OCI-LY7 (cell line): ENCODE measurements around the gene FBLN2.

ENCODE experiments used
- CTCF ChIP-seq: fragments of 200-600 bp; sonication (generic); conservative IDR thresholded peaks from 2 replicates; pipeline ENCODE4 v1.5.1; 2014; ENCODE audit warnings: mild to moderate bottlenecking, antibody characterized with exemption, low read length, moderate library complexity, mixed read lengths
- EZH2phosphoT487 ChIP-seq: fragments of 200-600 bp; sonication (generic); IDR thresholded peaks from 2 replicates; pipeline ENCODE4 v1.6.1; 2018; ENCODE audit warnings: low read depth, borderline replicate concordance, mild to moderate bottlenecking, mixed run types, antibody characterized with exemption, low read length, moderate library complexity, mixed read lengths

GRCh38 chr3:13634151-13634550, 85.2 kb downstream of the FBLN2 start:
- TF ChIP-seq EZH2phosphoT487, result no peak
- no peak for TF ChIP-seq CTCF
